ENCODE results near the gene CEPT1. TPM values are rescaled to one million over a fixed set of nuclear protein-coding genes. Genes with fewer than 3 reads are reported as not detected.

Gene CEPT1
- total and polyA plus RNA-seq, 2 of the 8 experiments (the other 6 are each of a cell fraction or from before 2014, with no cell fraction given) = 18.5 to 28.6 TPM

- H4K5ac ChIP-seq (ENCODE audit: insufficient read length, low read depth, low read length) = no peak overlapping the region
- peaks cover 0 to 4% (median 0%) of the 10 kb centered on the region in 4 experiments; a peak in 2 of 7 replicates for H3K4me1 ChIP-seq (replicated peaks in 1 of 4; ENCODE audit: control insufficient read depth in 3 of 4, insufficient read depth in 4 of 4, low read length in 3 of 4)
- H3K56ac ChIP-seq (replicated peaks; ENCODE audit: insufficient read length, low read depth, low read length) = no peak overlapping the region
- H4K91ac ChIP-seq (replicated peaks; ENCODE audit: insufficient read length, low read length) = no peak overlapping the region
- H3K14ac ChIP-seq (ENCODE audit: insufficient read length) = no peak overlapping the region
- no peak overlapping the region for H3K27ac ChIP-seq (ENCODE audit: low read depth, low read length)
- no peaks in the 10 kb centered on the region for H3K36me3 ChIP-seq (ENCODE audit: control insufficient read depth in 2 of 4, insufficient read depth in 4 of 4, low read length in 3 of 4)
- POLR2A ChIA-PET (ENCODE audit: partially characterized antibody) = no interaction called here
- CTCF ChIA-PET (ENCODE audit: partially characterized antibody) = interaction anchor here (2.6 kb wide), 1 partner anchor 11 kb away, joined by 9 read pairs; no protein-coding TSS in a partner anchor
- H3K9ac ChIP-seq (replicated peaks in 1 of 4; ENCODE audit: extremely low read depth in 1 of 4, low read depth in 3 of 4, low read length in 3 of 4) = no peak overlapping the region
- H3K4me2 ChIP-seq (ENCODE audit: insufficient read depth in 1 of 2, low read depth in 2 of 2, low read length in 2 of 2) = no peak overlapping the region
- H2BK15ac ChIP-seq (ENCODE audit: low read length) = no peak overlapping the region
- no peak overlapping the region for H3K18ac ChIP-seq (ENCODE audit: extremely low read depth, low read length)
- DNase-seq (ENCODE audit: low read depth in 1 of 2, low spot score in 2 of 2) = no peak
- no peak overlapping the region for H2BK120ac ChIP-seq (replicated peaks; ENCODE audit: low read depth, low read length)
- no peaks in the 10 kb centered on the region for H3K9me3 ChIP-seq (ENCODE audit: insufficient read depth in 2 of 2, low read depth in 1 of 2, low read length in 1 of 2)
- no peak overlapping the region for H2BK20ac ChIP-seq (ENCODE audit: low read length)
- no peak overlapping the region for H2BK5ac ChIP-seq (ENCODE audit: low read depth, low read length)
- no peak overlapping the region for H2AK5ac ChIP-seq (ENCODE audit: low read depth, low read length)
- no peak overlapping the region for H3K4me3 ChIP-seq (ENCODE audit: extremely low read depth in 1 of 4, insufficient read depth in 2 of 4, low read depth in 3 of 4, low read length in 4 of 4)
- H3K27me3 ChIP-seq (replicated peaks in 1 of 4; ENCODE audit: control insufficient read depth in 3 of 4, extremely low read depth in 1 of 4, insufficient read depth in 3 of 4, low read length in 3 of 4) = no peaks in the 10 kb centered on the region; a peak in 1 of 7 replicates
- H2BK12ac ChIP-seq (ENCODE audit: low read depth, low read length) = no peak overlapping the region
- TF ChIP-seq GTF2F1 (IDR thresholded peaks at IDR 0.05; ENCODE audit: borderline replicate concordance, low read depth, low read length) (no peak), NRF1 (IDR thresholded peaks at IDR 0.05; ENCODE audit: low read depth, low read length) (no peak), CREB1 (IDR thresholded peaks at IDR 0.05) (no peak), SIN3A (conservative IDR thresholded peaks at IDR 0.05 in 1 of 2, IDR thresholded peaks at IDR 0.05 in 1 of 2; ENCODE audit: low read depth in 1 of 2, low read length in 2 of 2) (no peak), RBBP5 (IDR thresholded peaks at IDR 0.05; ENCODE audit: borderline replicate concordance, low read depth, low read length) (no peak), ATF3 (IDR thresholded peaks at IDR 0.05; ENCODE audit: insufficient read depth, low read depth, low read length) (no peak), CHD1 (IDR thresholded peaks at IDR 0.05; ENCODE audit: low read depth, low read length) (no peak), RFX5 (IDR thresholded peaks at IDR 0.05; ENCODE audit: borderline replicate concordance, low read depth, low read length) (no peak), CBX8 (IDR thresholded peaks at IDR 0.05; ENCODE audit: borderline replicate concordance, low read depth, low read length) (no peak), POLR2AphosphoS5 (IDR thresholded peaks at IDR 0.05; ENCODE audit: low read depth, low read length) (no peak)
- H3K79me2 ChIP-seq (ENCODE audit: control insufficient read depth in 1 of 2, insufficient read depth in 2 of 2, low read length in 2 of 2) = no peaks in the 10 kb centered on the region
- 89% methylated on average over 4 of the region's 4 CpGs; no CpG with 5 or more reads in 1 of the 2 experiments for WGBS, 2 experiments (ENCODE audit: extremely low coverage in 1 of 2, insufficient coverage in 1 of 2, insufficient read length in 1 of 2, insufficient replicate concordance in 2 of 2, low coverage in 1 of 2, low lambda C conversion rate in 2 of 2, missing lambda C conversion rate in 1 of 2)
- H3K23ac ChIP-seq (ENCODE audit: insufficient read length) = no peak overlapping the region
- H3K79me1 ChIP-seq (ENCODE audit: low read depth, low read length) = no peaks in the 10 kb centered on the region
- FAIRE-seq = no peak
- H2AFZ ChIP-seq (ENCODE audit: low read length) = no peak overlapping the region
- no peaks in the 10 kb centered on the region for H4K20me1 ChIP-seq (replicated peaks in 1 of 2; ENCODE audit: control insufficient read depth in 1 of 2, insufficient read depth in 2 of 2, low read length in 2 of 2)
- no peak overlapping the region for H4K8ac ChIP-seq (ENCODE audit: extremely low read depth, insufficient read depth, low read length)
- H3K4ac ChIP-seq (replicated peaks; ENCODE audit: insufficient read length, low read depth, low read length) = no peak overlapping the region
- H3K23me2 ChIP-seq (ENCODE audit: low read depth, low read length) = no peaks in the 10 kb centered on the region
Measured at GRCh38 chr1:111234258-111234657, 94.2 kb downstream of the CEPT1 start.
